Neural crest cell (in vitro differentiated cells): Measurements from ENCODE around the gene DISC1. TPM values are rescaled to one million over a fixed set of nuclear protein-coding genes. Genes with fewer than 3 reads are reported as not detected.

ENCODE experiments used
- DNase-seq: peaks from one replicate; pipeline ENCODE4 v3.0.0; 2021; ENCODE audit warnings: low read depth, mixed read lengths, low spot score
- H3K27ac Mint-ChIP-seq: one replicate; pipeline ENCODE4 v1.8.0; 2021; ENCODE audit warnings: mild to moderate bottlenecking, mixed read lengths; ENCODE audit not compliant: unreplicated experiment
- H3K27me3 Mint-ChIP-seq: 2 replicates; pipeline ENCODE4 v1.8.0; 2021; ENCODE audit warnings: low read depth, mild to moderate bottlenecking, mixed read lengths
- H3K36me3 Mint-ChIP-seq: 2 replicates; pipeline ENCODE4 v1.8.0; 2021; ENCODE audit warnings: low read depth, mild to moderate bottlenecking, mixed read lengths
- H3K4me1 Mint-ChIP-seq: 2 replicates; pipeline ENCODE4 v1.8.0; 2021; ENCODE audit warnings: mixed read lengths
- H3K4me3 Mint-ChIP-seq: one replicate; pipeline ENCODE4 v1.8.0; 2021; ENCODE audit warnings: mild to moderate bottlenecking, mixed read lengths
- H3K9me3 Mint-ChIP-seq: 2 replicates; pipeline ENCODE4 v1.8.0; 2021; ENCODE audit warnings: mixed read lengths
- total RNA-seq: library from RNA; stranded (reverse); gene quantifications from 2 replicates; pipeline ENCODE4 v1.2.1, GENCODE V29; 2021
- TF ChIP-seq, protein P1 (sequence below): fragments of 200-600 bp; sonication (generic); conservative IDR thresholded peaks from 2 replicates; pipeline ENCODE4 v1.5.0; 2021; ENCODE audit warnings: antibody characterized with exemption, mild to moderate bottlenecking

The DISC1 gene
- total RNA-seq, 1 donor from 2014 or later: 13.7 TPM

DNA sequence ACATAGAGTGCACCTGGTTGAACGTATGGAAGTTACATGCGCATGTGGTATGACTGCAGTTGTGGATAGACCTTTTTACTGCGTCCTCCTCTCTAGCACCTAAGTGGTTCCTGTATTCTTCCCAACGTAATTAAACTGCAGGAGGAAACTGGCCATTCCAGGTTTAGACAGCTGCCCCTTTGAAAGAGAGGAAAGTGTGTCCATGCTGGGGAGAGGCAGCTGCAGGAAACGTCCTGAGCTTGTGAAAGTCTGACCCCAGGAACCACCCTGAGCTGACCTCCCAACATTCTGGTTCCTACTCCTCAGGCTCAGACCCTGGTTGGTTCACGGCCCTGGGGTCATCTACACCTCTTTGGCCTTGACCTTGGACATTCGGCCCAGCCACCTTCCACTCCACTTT lies 309.3 kb downstream of the DISC1 start:
- no peak for DNase-seq
- H3K4me1 Mint-ChIP-seq: peaks cover 61% of the 10 kb centered on the region
- no peaks in the 10 kb centered on the region for H3K27me3 Mint-ChIP-seq
- no peaks in the 10 kb centered on the region for H3K9me3 Mint-ChIP-seq
- TF ChIP-seq, protein P1, sequence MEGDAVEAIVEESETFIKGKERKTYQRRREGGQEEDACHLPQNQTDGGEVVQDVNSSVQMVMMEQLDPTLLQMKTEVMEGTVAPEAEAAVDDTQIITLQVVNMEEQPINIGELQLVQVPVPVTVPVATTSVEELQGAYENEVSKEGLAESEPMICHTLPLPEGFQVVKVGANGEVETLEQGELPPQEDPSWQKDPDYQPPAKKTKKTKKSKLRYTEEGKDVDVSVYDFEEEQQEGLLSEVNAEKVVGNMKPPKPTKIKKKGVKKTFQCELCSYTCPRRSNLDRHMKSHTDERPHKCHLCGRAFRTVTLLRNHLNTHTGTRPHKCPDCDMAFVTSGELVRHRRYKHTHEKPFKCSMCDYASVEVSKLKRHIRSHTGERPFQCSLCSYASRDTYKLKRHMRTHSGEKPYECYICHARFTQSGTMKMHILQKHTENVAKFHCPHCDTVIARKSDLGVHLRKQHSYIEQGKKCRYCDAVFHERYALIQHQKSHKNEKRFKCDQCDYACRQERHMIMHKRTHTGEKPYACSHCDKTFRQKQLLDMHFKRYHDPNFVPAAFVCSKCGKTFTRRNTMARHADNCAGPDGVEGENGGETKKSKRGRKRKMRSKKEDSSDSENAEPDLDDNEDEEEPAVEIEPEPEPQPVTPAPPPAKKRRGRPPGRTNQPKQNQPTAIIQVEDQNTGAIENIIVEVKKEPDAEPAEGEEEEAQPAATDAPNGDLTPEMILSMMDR: no peak
- no peaks in the 10 kb centered on the region for H3K36me3 Mint-ChIP-seq
- H3K4me3 Mint-ChIP-seq: peak overlapping the region; percentile 41
- no peak overlapping the region for H3K27ac Mint-ChIP-seq

DNA sequence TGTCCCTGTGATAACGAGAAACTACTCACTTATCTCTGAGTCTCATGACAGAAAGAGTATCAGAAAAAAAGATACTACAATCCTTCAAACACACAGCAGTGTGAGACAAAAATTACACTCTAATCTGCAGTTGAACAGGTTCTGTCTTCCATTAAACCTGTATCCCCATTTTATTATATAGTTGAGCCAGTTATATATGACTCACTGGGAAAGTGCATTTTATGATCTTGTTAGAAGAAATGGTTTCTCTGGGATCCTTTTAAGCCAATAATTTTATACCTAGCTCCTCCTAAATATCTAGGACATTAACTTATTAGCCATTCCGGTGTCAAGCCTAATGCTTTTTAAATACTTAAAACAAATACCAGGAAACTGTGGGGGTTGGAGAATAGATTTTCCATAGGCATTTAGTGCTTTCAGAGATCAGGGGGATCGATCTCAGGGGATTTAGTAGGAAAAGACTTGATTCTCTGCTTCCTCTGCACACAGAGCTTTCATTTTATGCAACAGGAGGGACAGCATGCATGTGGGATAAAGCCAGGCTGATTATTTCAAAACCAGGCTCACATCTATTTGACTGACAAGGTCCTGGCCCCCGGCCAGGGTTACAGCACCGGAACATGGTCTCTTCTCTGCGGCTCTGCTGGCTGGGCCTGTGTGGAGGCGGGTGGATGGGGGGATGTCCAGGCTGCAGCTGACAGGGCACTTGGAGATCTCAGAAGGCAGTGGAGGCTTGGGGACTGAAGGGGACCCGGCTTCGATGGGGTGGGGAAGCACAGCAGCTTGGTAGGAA lies 310.6 kb downstream of the DISC1 start:
- no peaks in the 10 kb centered on the region for H3K36me3 Mint-ChIP-seq
- peaks cover 68% of the 10 kb centered on the region for H3K4me1 Mint-ChIP-seq
- H3K27ac Mint-ChIP-seq: peak overlapping the region; percentile 0
- TF ChIP-seq, protein P1: no peak
- peak overlapping the region; percentile 16 for H3K4me3 Mint-ChIP-seq
- no peaks in the 10 kb centered on the region for H3K9me3 Mint-ChIP-seq
- H3K27me3 Mint-ChIP-seq: no peaks in the 10 kb centered on the region
- peak; percentile 37 for DNase-seq

DNA sequence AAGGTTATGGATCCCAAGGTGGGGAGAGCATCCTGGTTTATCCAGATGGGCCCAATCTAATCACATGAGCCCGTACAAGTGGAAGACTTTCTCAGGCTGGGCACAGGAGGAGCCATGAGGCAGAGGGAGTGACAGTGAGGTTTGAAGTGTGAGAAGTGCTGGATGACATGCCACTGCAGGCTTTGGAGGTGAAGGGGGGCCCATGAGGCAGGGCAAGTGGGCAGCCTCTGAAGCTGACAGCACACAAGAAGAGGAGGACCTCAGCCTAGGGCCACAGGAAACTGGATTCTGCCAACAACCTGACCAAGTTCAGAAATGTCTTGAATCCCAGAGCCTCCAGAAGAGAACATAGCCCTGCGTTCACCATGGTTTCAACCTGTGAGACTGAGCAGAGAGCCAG lies 311.6 kb downstream of the DISC1 start:
- DNase-seq: no peak
- Mint-ChIP-seq H3K36me3 (peaks cover 2% of the 10 kb centered on the region), H3K9me3 (no peaks in the 10 kb centered on the region), H3K27me3 (no peaks in the 10 kb centered on the region), H3K4me3 (peak overlapping the region; percentile 2), H3K27ac (peak overlapping the region; percentile 63), H3K4me1 (peaks cover 73% of the 10 kb centered on the region)
- TF ChIP-seq, protein P1: no peak

DNA sequence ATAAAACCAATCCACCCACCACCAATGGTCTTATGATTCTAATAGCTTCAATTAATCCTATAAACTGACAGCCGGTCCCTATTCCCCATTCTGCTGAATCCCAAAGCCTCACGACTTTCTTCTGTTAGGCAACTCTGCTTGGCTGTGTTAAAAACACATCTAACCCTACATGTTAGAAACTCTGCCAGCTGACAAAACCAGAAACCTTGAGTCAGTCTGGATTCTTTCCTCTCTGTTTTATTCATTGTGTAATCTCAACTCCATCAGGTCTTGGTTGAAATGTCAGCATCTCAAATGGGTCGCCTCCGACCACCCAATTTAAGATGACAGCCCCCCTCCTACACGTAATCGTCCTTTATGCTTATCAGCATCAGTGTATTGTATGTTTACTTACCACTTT lies 312.1 kb downstream of the DISC1 start:
- Mint-ChIP-seq H3K36me3 (peaks cover 2% of the 10 kb centered on the region), H3K4me1 (peaks cover 74% of the 10 kb centered on the region), H3K9me3 (no peaks in the 10 kb centered on the region), H3K4me3 (no peak overlapping the region), H3K27me3 (no peaks in the 10 kb centered on the region), H3K27ac (no peak overlapping the region)
- TF ChIP-seq, protein P1: no peak
- no peak for DNase-seq

DNA sequence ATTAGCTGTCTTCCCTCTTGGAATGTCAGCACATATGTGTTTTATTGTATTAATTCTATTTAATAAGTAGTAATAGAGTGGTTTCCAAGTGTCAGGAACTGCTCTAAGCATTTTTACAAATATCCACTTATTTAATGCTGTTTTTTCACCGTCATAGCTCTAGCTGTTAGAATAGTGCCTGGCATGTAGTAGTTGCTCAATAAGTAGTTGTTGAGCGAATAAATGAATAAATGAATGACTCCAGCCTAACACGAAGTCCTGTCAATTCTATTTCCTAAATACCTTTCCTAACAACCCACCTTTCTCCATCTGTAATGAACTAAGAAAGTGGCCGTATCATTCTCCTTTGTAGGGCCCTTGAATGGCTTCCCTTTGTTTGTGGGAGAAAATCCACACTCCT lies 312.5 kb downstream of the DISC1 start:
- no peak overlapping the region for H3K4me3 Mint-ChIP-seq
- H3K27ac Mint-ChIP-seq: no peak overlapping the region
- peaks cover 70% of the 10 kb centered on the region for H3K4me1 Mint-ChIP-seq
- TF ChIP-seq, protein P1: no peak
- H3K27me3 Mint-ChIP-seq: no peaks in the 10 kb centered on the region
- DNase-seq: no peak
- peaks cover 2% of the 10 kb centered on the region for H3K36me3 Mint-ChIP-seq
- H3K9me3 Mint-ChIP-seq: no peaks in the 10 kb centered on the region
